Renal cortex interstitium (tissue), 15 donors: ENCODE data around the gene RAX2. TPM values are rescaled to one million over a fixed set of nuclear protein-coding genes. Genes with fewer than 3 reads are reported as not detected.
"Not testable (repeated sequence)": the region's sequence is repeated elsewhere in the genome, so short reads cannot be mapped to it uniquely, and the experiment has no call there.

Experiments used
- DNase-seq, 11 donors: peaks; one replicate each; pipeline ENCODE4 v3.0.0-alpha.2; 2013; ENCODE audit warnings: low read depth in 9 of 11, low spot score in 4 of 11; ENCODE audit errors: extremely low read depth in 1 of 11
- long read RNA-seq, 16 experiments: transcript quantifications; one replicate each; lab custom pipeline, GENCODE V29; 2026
- polyA plus RNA-seq, 3 donors: library from polyadenylated mRNA; unstranded; fragments of 120-200 nt; gene quantifications; one replicate each; pipeline ENCODE4 v1.2.1, GENCODE V29; 2013; ENCODE audit not compliant: insufficient read length in 3 of 3

The RAX2 gene
- polyA plus RNA-seq = not detected
- long read RNA-seq, donor 1 = 0 reads
- long read RNA-seq, donor 2 = 0 reads
- long read RNA-seq, donor 3 = 0 reads
- long read RNA-seq, donor 4 = 0 reads
- long read RNA-seq, donor 5 = 0 reads
- long read RNA-seq, donor 6 = 0 reads
- long read RNA-seq, donor 7 = 0 reads
- long read RNA-seq, donor 8 = 0 reads
- long read RNA-seq, donor 9 = 0 reads
- long read RNA-seq, donor 10 = 0 reads
- long read RNA-seq, donor 11 = 0 reads
- long read RNA-seq, donor 12 = 0 reads
- long read RNA-seq, donor 13 = 0 reads
- long read RNA-seq, donor 14 = 0 reads
- long read RNA-seq, donor 15 = 0 reads
- long read RNA-seq, donor 16 = 0 reads

- DNase-seq = peak in 2 of 11 donors; percentile 43 to 52
Observed at GRCh38 chr19:3771906-3772455, at the start of gene RAX2. TSS of gene RAX2 (minus strand) at chr19:3772228. CDS start at chr19:3771742, 486 bp downstream.

- no peak for DNase-seq
Observed at GRCh38 chr19:3821156-3821555, 49.1 kb upstream of the RAX2 start.

DNA sequence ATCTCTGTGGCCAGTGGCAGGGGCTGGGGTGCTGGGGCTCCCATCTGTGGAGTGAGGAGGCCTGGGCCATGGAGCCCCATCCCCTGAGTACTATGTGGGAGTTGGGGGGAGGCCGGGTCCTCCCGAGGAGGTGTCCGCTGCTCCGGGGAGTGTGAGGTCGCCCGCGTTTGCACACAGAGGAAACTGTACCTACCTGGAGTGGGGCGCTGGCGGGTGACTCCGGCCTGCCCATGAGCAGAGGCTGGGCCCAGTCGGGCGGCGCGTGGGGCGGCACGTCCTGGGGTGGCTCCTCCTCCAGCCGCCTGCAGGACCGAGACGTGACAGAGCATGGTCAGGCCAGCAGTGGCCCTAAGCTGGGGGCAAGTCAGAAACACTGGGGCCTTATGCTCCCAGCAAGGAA lies 48.0 kb upstream of the RAX2 start:
- no peak for DNase-seq

DNA sequence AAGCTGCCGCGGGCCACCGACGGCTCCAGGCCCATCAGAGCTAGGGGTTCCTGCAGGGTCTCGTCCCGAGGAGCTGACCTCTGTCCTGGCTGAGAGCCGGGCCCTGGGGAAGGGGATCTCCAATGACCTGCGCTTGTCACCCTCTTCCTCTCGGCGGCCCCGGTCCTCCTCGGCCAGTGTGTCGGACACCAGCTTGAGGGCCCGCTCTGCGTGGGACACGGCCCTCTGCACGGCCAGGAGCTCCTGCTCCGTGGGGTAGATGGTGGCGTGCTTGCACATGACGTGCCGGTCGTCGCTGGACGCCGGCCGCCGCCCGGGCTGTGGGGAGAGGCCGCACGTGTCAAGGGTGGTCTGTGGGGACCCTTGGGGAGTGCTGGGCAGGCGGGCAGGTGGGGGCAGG lies 46.9 kb upstream of the RAX2 start:
- DNase-seq = no peak

- DNase-seq = no peak
Observed at GRCh38 chr19:3818466-3818865, 46.4 kb upstream of the RAX2 start.

DNA sequence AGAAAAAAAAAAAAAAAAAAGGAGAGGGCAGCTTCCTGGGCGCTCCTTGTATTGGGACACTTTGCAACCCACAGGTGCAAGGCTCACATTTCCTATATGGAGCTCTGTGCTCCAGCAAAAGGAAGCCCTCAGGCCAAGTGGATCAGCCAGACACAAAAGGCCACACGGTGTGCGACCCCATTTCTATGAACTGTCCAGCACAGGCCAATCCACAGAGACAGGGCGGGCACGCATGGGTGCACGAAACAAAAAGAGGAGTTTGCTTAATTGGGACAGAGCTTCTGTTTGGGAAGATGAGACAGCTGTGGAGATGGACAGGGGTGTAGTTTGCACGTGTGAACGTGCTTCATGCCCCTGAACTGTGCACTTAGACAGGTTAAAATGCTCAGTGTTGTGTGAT lies 45.7 kb upstream of the RAX2 start:
- no peak for DNase-seq

- no peak for DNase-seq
Observed at GRCh38 chr19:3816566-3817218, 44.7 kb upstream of the RAX2 start.

- DNase-seq = not testable (repeated sequence)
Observed at GRCh38 chr19:3816148-3816547, 44.1 kb upstream of the RAX2 start.

- DNase-seq = no peak
Observed at GRCh38 chr19:3814648-3815047, 42.6 kb upstream of the RAX2 start.

GRCh38 chr19:3813473-3814392 lies 41.7 kb upstream of the RAX2 start:
- no peak for DNase-seq

DNA sequence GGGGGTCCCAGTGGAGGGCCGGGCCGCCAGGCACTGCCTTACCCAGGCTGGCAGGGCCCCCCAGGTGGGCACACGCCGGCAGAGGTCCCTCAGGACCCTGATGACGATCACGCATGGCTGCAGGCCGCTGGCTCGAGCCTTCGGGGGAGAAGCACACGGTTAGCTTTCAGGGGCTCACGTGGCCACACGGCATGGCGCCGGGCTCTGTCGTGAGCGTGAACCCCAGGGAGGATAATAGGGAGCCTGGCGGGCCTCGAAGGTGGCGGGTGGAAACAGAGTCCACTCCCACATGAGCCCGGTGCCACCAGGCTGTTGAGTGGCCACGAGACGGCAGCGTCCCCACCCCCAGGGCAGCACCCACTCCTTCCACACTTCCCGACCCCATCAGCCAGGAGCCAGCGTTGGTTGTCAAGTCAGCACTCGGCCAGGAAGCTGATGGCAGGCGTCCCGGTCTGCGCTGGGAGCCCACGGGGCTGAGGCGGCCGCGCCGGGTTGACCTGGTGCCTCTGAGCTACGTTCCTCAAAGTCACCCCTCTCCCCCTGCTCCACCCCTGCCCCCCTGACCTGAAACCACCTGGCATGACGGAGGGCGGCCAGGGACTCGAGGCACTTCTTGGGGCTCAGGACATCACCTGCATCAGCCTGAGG lies 38.8 kb upstream of the RAX2 start:
- no peak for DNase-seq

- no peak for DNase-seq
Observed at GRCh38 chr19:3809881-3810707, 38.1 kb upstream of the RAX2 start.

DNA sequence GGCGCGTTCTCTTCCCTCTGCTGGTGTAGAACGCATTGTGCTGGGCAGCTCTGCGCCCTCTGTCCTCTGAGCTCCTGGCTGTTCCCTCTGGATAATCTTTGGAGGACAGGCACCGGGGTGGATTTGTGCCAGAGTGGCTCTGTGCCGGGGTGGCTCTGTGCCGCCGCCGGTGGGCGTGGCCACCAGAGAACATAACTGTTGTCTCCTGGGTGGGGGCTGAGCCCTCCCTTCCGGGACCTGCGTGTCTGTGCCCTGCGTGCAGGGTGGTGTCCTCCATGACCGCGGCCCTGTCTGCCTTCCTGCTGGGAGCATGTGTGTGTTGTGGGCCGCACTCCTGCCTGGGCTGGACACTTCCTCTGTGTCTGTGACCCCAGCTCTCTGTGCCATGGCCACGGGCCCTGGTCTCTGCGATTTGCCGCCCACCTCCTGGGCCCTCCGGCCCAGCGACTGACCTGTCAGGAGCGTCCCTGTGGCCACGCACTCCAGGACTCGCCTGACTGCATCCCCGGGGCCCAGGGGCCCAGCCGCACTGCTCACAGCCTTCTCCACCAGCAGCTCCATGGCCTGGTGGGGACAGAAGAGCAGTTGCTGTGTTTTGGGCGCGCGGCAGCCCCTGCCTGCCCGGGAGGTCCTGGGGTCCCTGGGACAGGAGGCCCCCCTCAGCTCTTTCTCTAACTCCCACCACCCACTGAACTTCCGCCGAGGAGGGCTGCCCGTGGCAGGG lies 36.6 kb upstream of the RAX2 start:
- DNase-seq = no peak

- DNase-seq = no peak
Observed at GRCh38 chr19:3807574-3808354, 35.7 kb upstream of the RAX2 start.

GRCh38 chr19:3807131-3807480 lies 35.1 kb upstream of the RAX2 start:
- DNase-seq = no peak

DNA sequence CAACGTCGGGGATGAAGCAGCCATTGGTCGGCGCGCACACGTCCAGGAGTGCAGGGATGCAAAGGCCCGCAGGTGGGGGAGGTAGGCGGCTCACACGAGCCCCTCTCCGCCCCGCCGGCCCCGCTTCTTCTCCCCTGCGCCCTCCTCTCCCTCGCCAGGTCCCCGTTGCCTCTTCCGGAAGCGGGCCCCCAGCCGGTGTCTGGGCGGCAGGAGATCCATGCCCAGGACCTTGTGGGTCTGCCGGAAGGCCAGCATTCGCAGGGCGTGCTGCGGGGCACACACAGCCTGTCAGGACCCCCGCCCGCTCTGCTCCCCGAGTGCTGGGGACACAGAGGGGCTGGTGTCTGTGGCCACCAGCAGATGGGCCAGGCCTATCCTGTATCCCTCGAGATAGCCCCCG lies 33.8 kb upstream of the RAX2 start:
- no peak for DNase-seq

DNA sequence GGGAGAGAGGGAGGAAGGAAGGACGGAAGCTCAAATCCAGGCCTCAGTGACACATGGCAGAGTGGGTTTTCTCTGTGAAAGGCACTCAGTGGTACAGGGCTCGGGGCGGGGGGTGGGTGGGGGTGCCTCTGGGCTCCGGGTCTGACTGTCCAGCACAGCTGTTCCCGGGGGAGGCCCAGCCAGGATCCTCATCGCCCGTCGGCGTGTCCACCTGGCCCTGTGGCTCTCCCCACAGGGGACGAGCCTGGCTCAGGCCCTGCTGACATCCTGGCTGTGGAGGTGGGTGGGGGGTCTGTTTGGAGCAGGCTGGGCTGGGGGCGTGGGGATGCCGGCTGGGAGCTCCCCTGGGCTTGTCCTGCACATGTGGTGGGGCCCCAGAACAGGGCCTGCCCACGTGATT lies 32.4 kb upstream of the RAX2 start:
- DNase-seq = no peak
